Activated CD4-positive, alpha-beta T cell treated with anti-CD3 and anti-CD28 coated beads, Interleukin-2, amount 50 U/mL, for 1 hour (primary cell): Measurements from ENCODE around the gene CYP3A5.
"Not testable (repeated sequence)": the region's sequence is repeated elsewhere in the genome, so short reads cannot be mapped to it uniquely, and the experiment has no call there.

Experiments
- DNase-seq: peaks from one replicate; pipeline ENCODE4 v3.0.0-alpha.2; 2020

The CYP3A5 gene

DNA sequence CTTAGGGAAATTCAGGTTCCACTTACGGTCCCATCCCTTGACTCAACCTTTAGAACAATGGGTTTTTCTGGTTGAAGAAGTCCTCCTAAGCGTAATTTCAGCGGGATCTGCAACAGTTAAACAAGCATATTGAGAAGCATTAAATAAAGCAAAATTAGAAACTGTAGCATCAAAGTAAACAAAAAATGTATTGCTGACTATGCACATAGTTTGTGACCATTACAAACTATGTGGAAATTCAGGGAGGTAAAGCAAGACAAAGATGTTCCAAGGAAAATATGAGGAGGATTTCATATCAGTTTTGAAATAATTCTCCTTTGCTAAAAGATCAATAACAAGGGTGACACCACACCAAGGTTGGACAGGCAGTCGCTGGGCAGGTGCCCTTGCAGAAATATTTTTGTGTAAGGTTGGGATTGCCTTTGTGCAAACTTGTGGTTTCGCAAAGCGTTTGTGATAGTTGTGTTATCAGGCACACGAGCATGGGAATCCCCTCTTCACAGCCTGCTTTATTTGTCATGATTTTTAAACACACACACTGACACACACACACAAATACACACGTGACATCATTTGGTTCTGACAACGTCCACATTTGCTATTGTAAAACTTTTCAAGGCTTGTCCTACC, 5.4 kb upstream of the CYP3A5 start:
- no peak for DNase-seq

DNA sequence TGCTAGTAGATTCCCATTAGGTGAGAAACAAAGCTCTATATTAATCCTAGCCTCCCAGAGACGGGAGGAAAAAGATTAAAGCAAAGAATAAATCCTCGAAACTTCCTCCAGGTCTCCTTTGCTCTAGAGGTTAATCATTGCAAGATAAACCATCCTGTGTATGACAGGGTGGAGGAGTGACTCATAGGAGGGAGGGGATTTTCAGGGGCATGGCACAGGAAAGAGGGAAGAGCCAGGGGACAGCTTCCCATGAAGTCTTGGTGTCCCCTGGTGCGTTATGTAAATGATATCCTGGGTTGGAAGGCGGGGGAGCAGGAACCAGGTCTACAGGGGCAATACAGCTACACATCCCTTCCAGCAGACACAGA, 780 bp downstream of the CYP3A5 start:
- DNase-seq: no peak

DNA sequence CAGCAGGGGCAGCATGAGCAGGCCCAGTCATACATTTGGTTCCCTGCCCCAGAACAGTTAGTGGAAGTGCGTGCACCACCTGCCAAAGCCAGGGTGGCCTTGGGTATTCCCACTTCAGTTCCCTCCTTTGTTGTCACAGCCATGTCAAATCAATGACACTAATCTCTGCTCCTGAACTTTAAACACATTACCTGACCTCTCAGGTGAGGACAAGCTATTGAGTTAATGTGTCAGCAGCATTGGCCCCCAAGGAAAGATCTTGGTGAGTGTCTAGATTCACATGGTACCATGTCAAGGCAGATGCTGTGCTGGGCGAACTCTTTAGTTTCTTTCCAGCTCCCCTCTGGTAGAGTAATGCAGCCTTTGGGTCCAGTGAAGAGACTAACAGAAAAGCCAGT, 2.1 kb downstream of the CYP3A5 start:
- DNase-seq: no peak

DNA sequence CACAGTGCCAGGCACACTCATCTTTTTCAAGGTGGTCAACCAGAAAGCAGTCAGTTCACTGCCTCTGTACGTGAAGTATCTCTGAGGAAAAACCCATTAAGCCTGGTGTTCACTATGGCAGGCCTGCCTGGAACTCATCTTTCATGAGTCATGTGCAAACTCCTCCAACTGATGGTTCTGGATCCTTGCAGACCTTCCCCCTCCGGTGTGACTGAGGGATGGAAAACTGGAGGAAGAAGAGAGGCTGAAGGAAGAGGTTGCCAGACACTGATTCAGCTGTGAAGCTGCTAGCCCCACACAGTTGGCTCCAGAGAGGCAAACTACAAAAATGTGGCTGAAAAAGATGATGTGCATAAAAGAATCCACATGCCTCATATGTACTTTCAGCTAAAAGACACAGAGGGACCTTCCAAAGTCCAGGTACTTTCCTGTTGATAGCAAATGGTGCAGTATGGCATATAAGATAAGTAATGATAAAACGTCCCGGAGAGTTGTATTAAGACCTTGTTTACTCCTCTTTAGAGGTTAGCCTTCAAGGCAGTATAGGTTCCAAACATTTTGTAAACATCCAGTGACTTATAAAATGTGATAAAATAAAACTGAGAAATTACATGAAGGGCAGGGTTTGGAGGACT, 2.7 kb downstream of the CYP3A5 start:
- DNase-seq: no peak

DNA sequence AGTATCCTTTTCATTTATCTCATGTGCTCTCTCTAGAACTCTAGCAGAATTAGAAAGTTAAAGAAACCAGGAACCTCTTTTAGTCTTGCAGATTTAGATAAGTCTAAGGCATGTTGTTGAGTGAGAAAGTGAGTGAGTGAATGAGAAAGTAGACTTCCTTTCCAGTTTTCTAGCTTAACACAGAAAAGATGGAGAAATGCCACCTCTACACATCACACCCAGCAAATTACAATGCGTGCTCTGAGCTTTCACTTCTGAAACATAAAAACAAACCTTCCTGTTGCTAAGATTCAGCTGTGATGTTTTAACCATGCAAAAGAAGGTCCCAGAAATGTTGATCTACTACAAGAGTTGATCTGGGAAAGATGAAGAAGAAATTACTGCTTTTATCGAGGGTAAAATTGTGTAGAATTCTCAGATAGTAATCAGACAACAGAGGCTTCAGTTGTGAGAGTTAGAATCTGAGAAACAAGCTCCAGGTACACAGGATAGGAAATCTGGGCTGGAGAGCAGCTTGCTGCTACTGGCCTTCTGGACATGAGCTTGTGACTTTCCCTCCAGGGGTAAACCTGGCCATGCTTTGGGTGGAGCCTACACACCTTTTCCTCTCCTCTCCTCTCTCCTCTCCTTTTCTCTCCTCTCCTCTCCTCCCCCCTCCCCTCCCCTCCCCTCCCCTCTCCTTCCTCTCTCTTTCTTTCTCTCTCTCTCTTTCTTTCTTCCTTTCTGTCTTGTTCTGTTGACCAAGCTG, 4.6 kb downstream of the CYP3A5 start:
- DNase-seq: no peak

DNA sequence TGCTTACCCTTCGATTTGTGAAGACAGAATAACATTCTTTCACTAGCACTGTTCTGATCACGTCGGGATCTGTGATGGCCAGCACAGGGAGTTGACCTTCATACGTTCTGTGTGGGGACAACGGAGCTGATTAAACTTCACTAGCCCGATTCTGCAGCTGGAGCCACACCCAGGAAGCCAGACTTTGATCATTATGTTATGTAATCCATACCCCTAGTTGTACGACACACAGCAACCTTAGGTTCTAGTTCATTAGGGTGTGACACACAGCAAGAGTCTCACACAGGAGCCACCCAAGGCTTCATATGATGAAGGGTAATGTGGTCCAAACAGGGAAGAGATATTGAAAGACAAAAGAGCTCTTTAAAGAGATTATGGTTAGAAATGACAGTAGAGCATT, 7.2 kb downstream of the CYP3A5 start:
- no peak for DNase-seq

DNA sequence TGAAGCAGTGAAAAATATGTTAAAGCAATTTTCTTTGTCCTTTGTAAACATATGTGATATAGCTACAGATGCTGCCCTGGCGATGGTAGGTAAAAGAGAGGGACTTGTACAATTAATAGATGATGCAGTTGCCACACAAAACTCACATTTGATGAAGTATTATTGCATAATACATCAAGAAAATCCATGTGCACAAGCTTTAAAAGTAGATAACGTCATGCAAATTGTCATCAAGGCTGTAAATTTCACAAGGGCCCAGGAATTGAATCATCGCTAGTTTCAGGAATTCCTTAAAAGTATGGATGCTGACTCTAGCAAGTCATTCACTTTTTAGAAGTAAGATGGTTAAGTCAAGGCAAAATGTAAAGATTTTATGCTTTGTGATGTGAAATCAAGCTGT, 10.0 kb downstream of the CYP3A5 start:
- no peak for DNase-seq

DNA sequence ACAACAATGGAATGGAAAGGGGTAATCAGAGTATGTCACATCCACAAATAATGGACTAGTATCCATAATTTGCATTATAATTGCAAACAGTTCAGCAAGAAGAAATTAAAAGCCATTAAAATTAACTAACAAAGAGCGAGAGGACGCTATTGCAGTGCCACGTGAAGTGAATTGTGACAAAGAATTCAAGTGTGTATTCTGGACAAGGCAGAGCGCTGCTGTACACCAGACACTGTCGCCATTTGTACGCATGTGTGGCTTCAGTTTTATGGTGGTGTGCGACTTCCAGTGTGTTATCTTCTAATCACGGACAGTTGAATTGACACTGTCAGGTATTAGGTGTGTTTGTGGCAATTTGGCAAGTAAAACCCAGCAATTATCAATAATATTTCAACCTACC, 11.3 kb downstream of the CYP3A5 start:
- no peak for DNase-seq

DNA sequence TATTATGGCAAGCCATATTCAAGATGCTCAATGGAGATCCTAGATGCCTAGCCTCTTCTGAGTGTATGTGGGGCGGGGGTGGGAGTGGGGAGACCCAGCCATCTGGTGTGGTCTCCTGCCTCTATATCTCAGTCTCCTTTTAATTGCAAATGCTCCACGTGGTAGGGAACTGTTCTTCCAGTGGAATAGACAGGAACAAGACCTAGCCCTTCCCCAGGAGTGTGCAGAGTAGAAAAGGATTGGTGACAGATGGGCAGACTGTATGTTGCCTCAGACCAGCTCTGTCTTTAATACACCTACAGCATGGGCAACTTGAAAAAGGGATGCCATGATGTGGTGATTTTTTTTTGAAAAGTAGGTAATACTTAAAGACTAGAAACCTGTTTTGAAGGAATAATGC, 12.6 kb downstream of the CYP3A5 start:
- DNase-seq: no peak

DNA sequence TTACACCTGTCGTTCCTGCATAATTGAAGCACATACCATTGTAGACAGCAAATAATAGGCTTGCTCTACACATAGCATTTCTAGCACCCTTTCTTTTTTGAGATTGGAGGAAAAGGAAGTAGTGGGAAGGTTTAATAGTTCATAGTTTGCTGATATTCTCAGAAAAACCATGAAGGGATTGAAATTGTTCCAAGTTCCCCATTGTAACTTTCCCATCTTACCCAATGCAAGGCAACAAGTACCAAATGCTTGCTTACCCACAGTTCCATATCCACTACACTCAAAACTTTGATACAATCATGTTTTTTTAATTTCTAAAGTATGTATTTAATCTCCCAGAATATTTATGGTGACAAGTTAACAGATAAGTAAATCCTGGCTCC, 13.8 kb downstream of the CYP3A5 start:
- DNase-seq: no peak

DNA sequence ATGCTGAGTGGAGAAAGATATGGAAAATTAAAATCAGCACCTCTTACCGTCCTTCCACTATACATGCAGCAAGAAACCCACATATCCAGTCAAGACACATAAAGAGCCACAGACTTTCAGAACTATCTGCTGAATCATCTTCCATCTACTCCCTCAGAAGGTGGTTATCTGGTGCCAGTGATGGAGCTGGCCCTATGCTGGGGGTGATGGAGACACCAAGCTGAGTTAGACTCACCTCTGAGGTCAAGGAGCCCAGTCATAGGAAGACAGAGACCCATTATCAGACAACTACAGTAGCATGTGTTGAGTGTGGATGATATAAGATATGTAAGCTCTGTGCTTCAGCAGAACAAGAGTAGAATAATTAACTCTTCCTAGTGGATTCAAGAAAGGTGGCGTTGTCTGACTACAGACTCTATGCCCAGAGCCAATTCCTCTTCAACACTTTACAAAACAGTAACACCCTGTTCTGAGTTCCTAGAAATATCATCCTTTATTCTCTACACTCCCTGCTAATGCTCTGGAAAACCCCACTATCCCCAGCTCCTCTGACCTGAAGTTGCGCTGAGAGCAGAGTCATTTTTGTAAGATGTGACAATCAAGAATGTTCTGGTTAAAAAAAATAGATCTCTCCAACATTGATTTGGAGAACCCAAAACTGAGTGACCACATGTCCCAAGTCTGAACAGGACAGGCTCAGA, 14.3 kb downstream of the CYP3A5 start:
- no peak for DNase-seq

DNA sequence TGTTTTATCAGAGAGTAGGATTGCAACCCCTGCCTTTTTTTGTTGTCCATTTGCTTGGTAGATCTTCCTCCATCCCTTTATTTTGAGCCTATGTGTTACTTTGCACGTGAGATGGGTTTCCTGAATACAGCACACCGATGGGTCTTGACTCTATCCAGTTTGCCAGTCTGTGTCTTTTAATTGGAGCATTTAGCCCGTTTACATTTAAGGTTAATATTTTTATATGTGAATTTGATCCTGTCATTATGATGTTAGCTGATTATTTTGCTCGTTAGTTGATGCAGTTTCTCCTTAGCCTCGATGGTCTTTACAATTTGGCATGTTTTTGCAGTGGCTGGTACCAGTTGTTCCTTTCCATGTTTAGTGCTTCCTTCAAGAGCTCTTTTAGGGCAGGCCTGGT, 21.9 kb downstream of the CYP3A5 start:
- DNase-seq: not testable (repeated sequence)

DNA sequence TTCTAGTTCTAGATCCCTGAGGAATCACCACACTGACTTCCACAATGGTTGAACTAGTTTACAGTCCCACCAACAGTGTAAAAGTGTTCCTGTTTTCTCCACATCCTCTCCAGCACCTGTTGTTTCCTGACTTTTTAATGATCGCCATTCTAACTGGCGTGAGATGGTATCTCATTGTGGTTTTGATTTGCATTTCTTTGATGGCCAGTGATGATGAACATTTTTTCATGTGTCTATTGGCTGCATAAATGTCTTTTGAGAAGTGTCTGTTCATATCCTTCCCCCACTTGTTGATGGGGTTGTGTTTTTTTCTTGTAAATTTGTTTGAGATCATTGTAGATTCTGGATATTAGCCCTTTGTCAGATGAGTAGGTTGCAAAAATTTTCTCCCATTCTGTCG, 25.2 kb downstream of the CYP3A5 start:
- not testable (repeated sequence) for DNase-seq

DNA sequence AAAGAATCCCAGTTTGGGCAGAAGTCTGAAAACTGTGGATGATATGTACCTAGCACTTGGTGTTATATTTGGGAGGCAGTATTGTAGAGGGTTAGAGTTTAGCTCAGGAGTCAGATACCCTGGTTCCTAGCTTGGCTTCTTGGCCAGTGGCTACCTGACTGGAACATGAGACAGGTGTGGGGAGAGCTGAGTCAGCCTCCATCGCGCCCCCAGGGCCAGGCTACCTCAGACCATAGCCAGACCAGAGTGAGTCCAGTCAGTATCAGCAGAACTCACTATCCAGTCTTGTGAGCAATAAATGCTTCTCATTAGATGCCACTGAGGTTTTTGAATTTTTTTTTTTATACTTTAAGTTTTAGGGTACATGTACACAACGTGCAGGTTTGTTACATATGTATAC, 26.0 kb downstream of the CYP3A5 start:
- DNase-seq: no peak

DNA sequence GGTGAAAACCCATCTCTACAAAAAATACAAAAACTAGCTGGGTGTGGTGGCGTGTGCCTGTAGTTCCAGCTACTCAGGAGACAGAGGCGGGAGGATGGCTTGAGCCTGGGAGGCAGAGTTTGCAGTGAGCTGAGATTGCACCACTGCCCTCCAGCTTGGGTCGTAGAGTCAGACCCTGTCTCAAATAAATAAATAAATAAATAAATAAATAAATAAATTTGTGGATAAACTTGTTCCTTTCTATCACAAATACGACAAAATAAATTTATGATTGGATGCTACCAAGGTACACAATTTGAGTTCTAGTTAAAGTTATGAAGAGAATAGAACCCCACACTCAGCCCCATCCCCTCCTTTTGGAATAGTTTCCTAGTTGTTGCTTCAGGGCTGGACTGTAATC, 26.5 kb downstream of the CYP3A5 start:
- not testable (repeated sequence) for DNase-seq

DNA sequence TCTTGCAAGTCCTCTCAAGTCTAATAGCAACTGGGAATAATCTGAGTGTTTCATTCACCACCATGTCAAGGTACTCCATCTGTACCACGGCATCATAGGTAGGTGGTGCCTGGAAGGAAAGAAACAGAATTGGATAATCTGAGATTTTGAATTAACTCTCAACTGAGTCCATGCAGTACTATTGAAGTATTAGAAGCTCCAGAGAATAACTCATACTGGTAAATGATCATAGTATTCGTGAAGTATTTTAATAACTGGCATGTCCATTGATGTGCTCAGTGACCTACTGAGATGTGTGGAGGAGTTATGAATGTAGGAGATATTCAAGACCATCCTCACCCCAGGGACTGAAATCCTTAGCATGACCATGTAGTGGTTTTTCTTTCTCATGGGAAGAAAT, 27.1 kb downstream of the CYP3A5 start:
- DNase-seq: no peak

DNA sequence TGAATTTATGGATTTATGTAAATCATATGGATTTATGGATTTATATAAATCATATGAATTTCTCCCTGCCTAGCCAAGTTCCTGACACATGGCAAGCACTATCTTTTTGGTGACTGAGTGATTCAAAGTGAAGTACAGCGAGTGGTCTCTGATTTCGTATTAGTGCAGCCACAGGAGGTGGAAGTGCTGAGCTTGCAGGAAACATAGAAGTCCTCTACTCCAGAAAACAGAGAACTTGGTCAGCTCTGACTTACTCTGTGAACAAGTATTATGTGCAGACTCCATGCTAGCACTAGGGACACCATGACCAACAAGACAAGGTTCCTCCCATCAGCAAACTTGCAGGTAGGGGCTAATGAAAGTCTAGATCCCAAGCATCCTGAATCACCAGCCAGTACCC, 28.5 kb downstream of the CYP3A5 start:
- no peak for DNase-seq

DNA sequence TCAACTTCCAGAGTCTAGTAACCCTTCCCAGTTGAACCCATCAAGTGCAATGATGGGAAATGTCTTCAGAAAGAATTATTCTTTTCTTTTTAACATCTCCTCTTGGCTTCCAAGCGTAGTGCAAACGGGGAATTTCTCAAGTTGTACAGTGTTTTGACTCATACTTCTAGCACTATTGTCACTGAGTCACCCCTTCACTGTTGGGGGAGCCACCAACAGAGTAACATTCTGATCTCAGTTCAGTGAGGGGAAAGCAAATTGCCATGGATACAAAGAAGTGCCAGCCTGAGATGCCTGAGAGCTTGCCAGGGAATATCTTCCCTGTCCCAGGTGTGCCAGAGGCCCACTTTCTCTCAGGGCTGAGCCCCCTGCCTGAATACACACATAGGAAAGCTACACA, 31.0 kb downstream of the CYP3A5 start:
- DNase-seq: no peak

DNA sequence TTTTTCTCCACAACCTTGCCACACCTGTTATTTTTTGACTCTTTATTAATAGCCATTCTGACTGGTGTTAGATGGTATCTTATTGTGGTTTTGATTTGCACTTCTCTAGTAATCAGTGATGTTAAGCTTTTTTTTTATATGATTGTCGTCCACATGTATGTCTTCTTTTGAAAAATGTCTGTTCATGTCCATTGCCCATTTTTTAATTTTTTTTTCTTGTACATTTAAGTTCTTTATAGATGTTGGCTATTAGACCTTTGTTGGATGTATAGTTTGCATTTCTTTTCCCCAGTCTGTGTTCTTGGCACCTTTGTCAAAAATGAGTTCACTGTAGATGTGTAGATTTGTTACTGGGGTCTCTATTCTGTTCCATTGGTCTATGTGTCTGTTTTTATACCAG, 34.2 kb downstream of the CYP3A5 start:
- DNase-seq: no peak

DNA sequence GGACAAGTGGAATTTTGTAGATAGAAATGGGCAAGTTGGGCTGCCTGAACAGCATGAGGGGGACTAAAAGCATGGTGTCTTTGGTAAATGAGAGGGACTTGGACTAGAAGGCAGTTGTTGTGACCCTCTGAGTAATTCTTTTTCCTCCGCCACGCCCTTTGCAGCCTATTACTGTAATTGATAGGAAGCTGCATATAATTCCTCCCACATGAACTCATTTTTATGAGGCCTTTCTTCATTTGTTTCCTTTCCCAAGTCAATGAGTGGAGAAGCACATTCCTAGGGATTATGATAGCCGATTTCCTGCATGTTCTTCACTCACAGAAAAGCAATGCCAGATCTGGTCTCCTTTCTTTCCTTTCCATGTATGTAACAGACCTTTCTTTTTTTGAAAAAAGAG, 35.4 kb downstream of the CYP3A5 start:
- no peak for DNase-seq

DNA sequence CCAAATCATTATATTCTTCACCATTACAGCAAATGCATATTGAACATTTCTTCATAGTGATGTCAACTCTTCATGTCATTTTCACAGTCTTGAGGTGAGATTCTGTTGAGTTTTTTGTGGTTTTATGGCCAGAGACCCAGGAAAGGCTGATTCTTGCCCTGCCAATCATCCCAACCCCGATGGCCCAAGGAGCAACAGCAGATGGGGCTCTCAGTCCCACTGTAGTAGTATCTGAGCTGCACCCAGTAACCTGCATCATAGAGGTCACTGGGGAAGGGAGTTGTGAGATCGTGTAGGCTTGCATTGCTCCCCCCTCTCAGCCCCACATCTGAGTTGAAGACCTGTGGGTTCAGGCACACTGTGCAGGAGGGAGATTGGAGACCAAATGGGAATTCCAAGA, 36.3 kb downstream of the CYP3A5 start:
- no peak for DNase-seq

DNA sequence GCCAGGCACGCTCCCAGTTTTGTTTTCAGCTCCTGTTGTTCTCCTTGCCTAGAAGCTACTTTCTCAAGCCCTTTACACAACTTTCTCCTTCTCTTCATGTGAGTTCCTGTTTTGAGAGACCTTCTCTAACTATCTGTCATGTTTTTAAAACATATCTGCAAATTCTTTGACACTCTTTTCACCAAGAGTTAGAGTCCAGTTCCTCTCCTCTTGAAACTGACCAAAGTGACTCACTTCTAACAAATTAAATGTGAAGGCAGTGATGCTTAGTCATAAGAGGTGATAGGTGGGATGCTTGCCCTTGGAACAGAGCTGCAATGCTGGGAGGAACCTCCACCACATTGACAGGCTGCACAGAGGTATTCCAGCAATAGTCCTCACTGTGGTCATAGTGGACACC, 37.8 kb downstream of the CYP3A5 start:
- DNase-seq: no peak

DNA sequence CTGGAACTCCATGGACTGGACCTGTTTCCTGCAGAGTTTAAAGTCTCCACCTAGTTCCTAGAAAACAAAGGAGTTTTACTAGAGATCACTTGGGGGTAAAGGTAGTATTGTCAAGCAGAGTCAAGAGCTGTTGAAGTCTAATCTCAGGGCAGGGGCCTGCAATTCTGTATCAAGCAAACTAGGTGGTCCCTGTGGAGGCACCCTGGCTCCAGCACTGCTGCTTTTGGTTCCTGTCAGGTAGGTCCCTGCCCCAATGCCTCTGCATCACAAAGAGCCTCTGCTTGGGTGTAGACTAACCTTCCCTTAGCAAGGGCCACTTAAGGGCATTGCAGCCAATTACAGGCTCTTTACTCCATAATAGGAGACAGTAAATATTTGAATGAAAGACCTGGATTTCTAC, 40.5 kb downstream of the CYP3A5 start:
- DNase-seq: no peak

DNA sequence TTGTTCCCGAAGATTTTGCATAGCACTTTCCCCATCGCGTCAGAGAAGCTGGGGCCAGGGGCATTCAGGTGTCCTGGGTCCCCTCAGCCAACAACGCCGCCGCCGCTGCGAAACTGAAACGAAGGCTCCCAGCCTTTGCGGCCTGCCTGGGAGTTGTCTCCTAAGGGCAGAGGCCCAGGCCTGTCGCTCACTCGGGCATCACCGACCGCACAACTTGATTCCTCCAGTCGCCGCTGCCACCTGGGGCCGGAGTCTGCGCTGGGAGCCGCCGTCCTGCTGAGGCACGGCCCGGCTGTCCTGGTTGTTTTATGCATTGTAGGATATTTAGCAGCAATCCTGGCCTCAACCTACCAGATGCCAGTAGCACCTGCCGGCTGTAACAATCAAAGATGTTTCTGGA, 41.1 kb downstream of the CYP3A5 start:
- DNase-seq: no peak
